Kidney (tissue), 14 donors: ENCODE measurements around the gene SLFNL1. TPM values are rescaled to one million over a fixed set of nuclear protein-coding genes. Genes with fewer than 3 reads are reported as not detected.

Experiments
- DNase-seq, 5 donors: peaks; one replicate each; pipeline ENCODE4 v3.0.0-alpha.2; 2013 to 2020
- FAIRE-seq: peaks from 2 replicates; lab custom pipeline; 2012; peaks lifted over from hg19 to GRCh38; lab: Jason Lieb, UNC
- H3K27ac ChIP-seq, 2 donors: one replicate each; pipeline ENCODE4 v1.7.0; 2013; ENCODE audit warnings: low read depth in 2 of 2, low read length in 2 of 2, inconsistent platforms in 1 of 2
- H3K27me3 ChIP-seq: one replicate; pipeline ENCODE4 v1.7.1; 2013; ENCODE audit warnings: low read length, inconsistent platforms; ENCODE audit not compliant: control insufficient read depth, insufficient read depth
- H3K36me3 ChIP-seq, 3 donors: one replicate each; pipeline versions ENCODE4 v1.7.0 to v1.7.1; 2013; ENCODE audit warnings: low read length in 3 of 3, control low read depth in 1 of 3, inconsistent platforms in 1 of 3; ENCODE audit not compliant: insufficient read depth in 3 of 3, control insufficient read depth in 2 of 3
- H3K4me1 ChIP-seq, 3 donors: one replicate each; pipeline versions ENCODE4 v1.7.0 to v1.7.1; 2013; ENCODE audit warnings: low read length in 3 of 3, inconsistent platforms in 1 of 3, low read depth in 1 of 3; ENCODE audit not compliant: control insufficient read depth in 2 of 3, insufficient read depth in 2 of 3
- H3K4me3 ChIP-seq, 3 donors: one replicate each; pipeline versions ENCODE4 v1.7.0 to v1.8.1; 2013; ENCODE audit warnings: low read length in 3 of 3, control low read depth in 1 of 3, inconsistent platforms in 1 of 3
- H3K9ac ChIP-seq, 3 donors: one replicate each; pipeline versions ENCODE4 v1.7.0 to v1.7.1; 2013; ENCODE audit warnings: low read length in 3 of 3, control low read depth in 1 of 3, inconsistent platforms in 1 of 3
- H3K9me3 ChIP-seq, 3 donors: one replicate each; pipeline versions ENCODE4 v1.7.0 to v1.7.1; 2013; ENCODE audit warnings: low read length in 3 of 3, control low read depth in 1 of 3, inconsistent platforms in 1 of 3; ENCODE audit not compliant: control insufficient read depth in 2 of 3, insufficient read depth in 1 of 3
- intact Hi-C: fragments of 100-400 bp; cut with DNase I; formaldehyde crosslinking; loops from one replicate; pipeline ENCODE4 v1.11.1; 2022
- polyA plus RNA-seq: library from polyadenylated mRNA; stranded (reverse); fragments of 350-450 nt; fragmentation: Illumina TruSeq; extraction: RNeasy Lipid Tissue Mini Kit (QIAGEN cat#74804); gene quantifications from one replicate; pipeline ENCODE4 v1.2.3, GENCODE V29; 2014; ENCODE audit warnings: low read depth, low replicate concordance; ENCODE audit not compliant: insufficient read depth
- total RNA-seq: library from RNA; stranded (reverse); fragmentation: NEBNext Ultra II Directional; extraction: Animal tissue kit (Norgen Biotek cat#: 25700); gene quantifications from one replicate; pipeline ENCODE4 v1.2.1, GENCODE V29; 2021
- TF ChIP-seq, protein P1 (sequence below): IDR thresholded peaks from 3 replicates; pipeline ENCODE4 v1.5.1; 2012; ENCODE audit warnings: mild to moderate bottlenecking, moderate library complexity, borderline replicate concordance; ENCODE audit not compliant: insufficient read depth; ENCODE audit errors: extremely low read depth
- donor health status: control.
- donor health status: control.
- donor health status: control.
- donor health status: control.
- donor health status: control.
- donor health status: DM: yes; HTN: yes; CAD: no.
- donor health status: Normal renal cell carcinoma (clear cell type).

The SLFNL1 gene
- total and polyA plus RNA-seq, 2 donors from 2014 or later = 0.32 to 0.50 TPM

DNA sequence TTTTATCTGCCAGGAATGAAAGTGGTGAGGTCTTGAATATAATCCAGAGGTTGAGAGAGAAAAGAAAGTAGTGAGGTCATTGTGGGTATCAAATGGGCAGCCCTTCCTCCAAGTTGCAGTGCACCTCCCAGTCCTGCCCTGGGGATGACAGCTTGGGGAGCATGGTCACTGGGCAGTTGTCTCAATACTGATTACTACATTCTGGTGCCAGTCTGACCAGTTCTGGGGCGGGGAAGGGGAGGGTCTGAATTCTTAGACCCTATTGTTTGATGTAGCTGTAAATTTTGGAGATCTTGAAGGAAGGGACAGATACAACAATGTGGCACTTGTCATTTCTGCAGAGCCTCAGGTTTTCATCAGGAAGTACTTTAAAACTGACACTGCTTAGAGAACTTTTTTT, 11.2 kb downstream of the SLFNL1 start:
- intact Hi-C loops = no loop called here
- peaks cover 0 to 38% (median 32%) of the 10 kb centered on the region in 3 donors for H3K36me3 ChIP-seq

DNA sequence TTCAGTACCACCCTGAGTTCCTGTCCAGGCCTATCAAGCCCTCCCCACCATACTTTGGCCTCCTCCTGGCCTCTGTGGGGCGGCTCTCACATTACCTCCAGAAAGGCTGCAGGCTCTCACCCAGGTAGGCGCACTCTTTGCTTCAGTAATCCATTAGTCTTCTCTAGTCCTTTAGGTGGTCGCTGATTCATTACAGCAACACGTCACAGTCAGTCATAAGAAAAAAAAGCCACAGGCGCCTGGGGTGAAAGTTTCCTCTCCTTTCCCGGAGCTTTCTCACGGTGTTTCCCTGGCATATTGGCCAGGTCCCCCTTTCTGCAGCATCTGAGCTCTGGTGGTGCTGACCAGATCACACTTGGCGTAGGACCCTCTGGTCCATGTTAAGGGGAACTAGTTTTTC, 12.1 kb downstream of the SLFNL1 start:
- FAIRE-seq (no peak), DNase-seq (no peak)
- H3K27me3 ChIP-seq = no peaks in the 10 kb centered on the region
- no peaks in the 10 kb centered on the region for H3K9me3 ChIP-seq
- peaks cover 0 to 38% (median 32%) of the 10 kb centered on the region in 3 donors for H3K36me3 ChIP-seq
- H3K9ac ChIP-seq = no peak overlapping the region
- TF ChIP-seq, protein P1, sequence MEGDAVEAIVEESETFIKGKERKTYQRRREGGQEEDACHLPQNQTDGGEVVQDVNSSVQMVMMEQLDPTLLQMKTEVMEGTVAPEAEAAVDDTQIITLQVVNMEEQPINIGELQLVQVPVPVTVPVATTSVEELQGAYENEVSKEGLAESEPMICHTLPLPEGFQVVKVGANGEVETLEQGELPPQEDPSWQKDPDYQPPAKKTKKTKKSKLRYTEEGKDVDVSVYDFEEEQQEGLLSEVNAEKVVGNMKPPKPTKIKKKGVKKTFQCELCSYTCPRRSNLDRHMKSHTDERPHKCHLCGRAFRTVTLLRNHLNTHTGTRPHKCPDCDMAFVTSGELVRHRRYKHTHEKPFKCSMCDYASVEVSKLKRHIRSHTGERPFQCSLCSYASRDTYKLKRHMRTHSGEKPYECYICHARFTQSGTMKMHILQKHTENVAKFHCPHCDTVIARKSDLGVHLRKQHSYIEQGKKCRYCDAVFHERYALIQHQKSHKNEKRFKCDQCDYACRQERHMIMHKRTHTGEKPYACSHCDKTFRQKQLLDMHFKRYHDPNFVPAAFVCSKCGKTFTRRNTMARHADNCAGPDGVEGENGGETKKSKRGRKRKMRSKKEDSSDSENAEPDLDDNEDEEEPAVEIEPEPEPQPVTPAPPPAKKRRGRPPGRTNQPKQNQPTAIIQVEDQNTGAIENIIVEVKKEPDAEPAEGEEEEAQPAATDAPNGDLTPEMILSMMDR = no peak
- intact Hi-C loops = no loop called here
- peaks cover 0 to 10% (median 0%) of the 10 kb centered on the region in 3 donors for H3K4me1 ChIP-seq
- no peak overlapping the region for H3K4me3 ChIP-seq
- no peak overlapping the region for H3K27ac ChIP-seq

More for the DNA sequence above, 11.2 kb downstream of the SLFNL1 start:
- FAIRE-seq = no peak
- Histone ChIP-seq H3K9ac (no peak overlapping the region), H3K9me3 (no peaks in the 10 kb centered on the region), H3K27me3 (no peaks in the 10 kb centered on the region), H3K27ac (no peak overlapping the region), H3K4me1 (peaks cover 0 to 16% (median 5%) of the 10 kb centered on the region in 3 donors), H3K4me3 (no peak overlapping the region)
- DNase-seq = no peak
- TF ChIP-seq, protein P1 = no peak

DNA sequence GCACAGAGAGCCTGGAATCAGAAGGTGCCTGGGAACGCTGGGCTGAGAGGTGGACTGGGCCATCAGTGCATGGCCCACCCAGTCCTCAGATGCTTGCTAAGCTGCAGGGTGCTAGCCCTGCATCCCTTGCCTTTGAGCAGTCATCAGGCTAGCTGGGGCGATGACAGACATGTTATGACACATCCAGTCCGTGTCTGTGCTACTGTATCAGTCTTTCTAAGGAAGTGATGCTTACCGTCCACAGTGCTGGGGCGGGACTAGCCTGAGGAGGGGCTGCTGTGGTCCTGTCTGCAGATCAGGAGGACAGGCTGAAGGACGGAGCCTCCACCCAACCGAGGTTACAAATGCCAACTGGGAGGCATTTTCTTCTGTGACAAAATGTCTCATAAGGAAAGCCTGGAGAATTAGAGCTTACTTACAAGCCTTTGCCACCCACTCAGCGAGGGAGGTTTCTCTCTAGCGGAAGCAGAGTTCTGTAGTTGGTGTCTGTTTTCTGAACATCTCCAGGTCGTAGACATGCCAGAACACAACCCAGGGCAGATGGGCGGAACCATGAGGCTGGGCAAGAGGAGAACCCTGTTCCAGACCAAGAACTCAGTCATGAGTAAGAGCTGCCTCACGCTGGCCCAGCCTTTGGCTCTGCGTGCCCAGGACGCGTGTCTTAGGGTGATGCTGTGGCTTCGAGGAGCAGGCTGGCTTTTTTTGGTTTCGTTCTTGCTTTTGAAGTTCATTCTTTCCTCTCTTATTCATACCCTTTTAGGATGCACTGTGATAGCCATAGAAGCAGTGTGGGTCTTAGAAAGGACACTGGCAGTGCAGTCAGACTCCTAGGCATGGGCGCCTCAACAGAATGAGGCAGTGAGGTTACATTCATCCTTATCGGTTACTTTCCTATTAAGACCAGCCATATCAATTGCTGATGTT, 14.3 kb downstream of the SLFNL1 start:
- Histone ChIP-seq H3K4me1 (peaks cover 0 to 9% (median 4%) of the 10 kb centered on the region in 3 donors), H3K9me3 (no peaks in the 10 kb centered on the region), H3K27ac (no peak overlapping the region), H3K9ac (no peak overlapping the region), H3K36me3 (peaks cover 0 to 44% (median 33%) of the 10 kb centered on the region in 3 donors), H3K27me3 (no peaks in the 10 kb centered on the region), H3K4me3 (no peak overlapping the region)
- DNase-seq (no peak), FAIRE-seq (no peak)
- TF ChIP-seq, protein P1 = no peak
- intact Hi-C loops = no loop called here
